Hypothalamus (tissue), 51 donors: ENCODE measurements around the gene HMX1.

Experiments used
- DNase-seq, 51 donors: peaks; one replicate each; lab custom pipeline; 2025; lab: John Stamatoyannopoulos, UW

HMX1 gene

DNA sequence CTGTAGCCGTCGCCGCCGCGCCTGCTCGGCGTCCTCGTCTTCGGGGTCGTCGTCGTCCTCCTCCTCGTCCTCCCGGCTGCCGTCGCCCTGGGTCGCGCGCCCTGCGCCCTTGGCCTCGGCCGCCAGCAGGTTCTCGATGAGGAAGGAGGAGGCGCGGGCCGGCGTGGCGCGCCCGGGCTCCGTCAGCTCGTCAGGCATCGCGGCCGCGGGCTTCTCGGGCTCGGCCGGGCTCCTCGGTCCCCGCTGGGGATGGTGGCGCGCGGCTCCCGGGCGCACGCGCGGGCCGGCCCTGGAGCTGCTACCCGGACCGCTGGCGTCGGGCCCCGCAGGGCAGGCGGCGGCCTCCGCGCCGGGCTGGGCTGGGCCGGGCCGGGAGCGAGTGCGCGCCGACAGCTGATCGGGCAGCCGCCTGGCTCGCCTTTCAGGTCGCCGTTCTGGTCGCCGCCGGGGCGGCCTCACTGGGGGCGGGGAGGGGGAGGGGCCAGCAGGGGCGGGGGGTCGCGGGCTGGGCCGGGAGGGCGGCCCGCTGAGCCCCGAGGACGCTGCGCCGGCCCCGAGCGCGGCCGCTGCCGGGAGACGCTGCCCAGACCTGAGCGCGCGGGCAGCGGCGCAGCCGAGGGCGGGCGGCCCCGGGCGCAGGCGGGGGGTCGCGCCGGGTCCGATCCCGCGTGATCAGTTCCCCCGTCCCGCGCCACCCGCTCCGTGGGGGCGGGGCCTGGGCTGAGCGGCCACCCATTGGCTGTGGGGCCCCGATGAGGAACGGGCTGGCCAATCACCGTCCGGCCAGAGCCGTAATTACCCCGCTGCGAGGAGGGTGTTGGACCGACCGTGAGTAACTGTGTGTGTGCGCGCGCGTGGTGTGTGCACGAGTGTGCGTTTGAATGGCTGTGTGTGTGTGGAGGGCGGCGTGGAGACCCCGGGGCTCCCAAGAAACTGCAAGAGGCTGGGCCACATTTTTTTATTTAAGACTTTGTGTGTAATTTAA lies at the start of gene HMX1:
HMX1 (minus strand) TSS at position 423 of the 985 bp plus-strand sequence; CDS start at position 198, 225 bp downstream.
- peak in 43 of 51 donors; percentile 5 to 80 (median 49) for DNase-seq

DNA sequence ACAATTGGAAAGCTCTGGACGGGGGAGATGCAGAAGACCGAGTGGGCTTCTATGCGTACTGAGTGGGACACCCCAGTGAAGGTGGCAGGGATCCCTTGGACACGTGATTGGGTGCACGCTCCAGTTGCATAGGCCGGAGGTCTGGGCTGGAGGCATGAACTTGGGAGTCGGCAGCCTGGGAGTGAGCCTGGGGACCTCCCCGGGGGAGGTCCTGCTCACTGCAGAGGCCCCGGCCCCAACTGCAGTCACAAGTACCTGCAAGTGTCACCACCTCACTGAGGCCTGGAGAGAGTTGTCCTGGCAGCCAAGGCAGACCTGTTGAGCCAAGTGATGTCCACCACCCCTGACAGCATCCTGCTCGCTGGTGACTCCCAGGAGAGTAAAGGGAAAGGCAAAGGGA lies 49.3 kb upstream of the HMX1 start:
- no peak for DNase-seq

DNA sequence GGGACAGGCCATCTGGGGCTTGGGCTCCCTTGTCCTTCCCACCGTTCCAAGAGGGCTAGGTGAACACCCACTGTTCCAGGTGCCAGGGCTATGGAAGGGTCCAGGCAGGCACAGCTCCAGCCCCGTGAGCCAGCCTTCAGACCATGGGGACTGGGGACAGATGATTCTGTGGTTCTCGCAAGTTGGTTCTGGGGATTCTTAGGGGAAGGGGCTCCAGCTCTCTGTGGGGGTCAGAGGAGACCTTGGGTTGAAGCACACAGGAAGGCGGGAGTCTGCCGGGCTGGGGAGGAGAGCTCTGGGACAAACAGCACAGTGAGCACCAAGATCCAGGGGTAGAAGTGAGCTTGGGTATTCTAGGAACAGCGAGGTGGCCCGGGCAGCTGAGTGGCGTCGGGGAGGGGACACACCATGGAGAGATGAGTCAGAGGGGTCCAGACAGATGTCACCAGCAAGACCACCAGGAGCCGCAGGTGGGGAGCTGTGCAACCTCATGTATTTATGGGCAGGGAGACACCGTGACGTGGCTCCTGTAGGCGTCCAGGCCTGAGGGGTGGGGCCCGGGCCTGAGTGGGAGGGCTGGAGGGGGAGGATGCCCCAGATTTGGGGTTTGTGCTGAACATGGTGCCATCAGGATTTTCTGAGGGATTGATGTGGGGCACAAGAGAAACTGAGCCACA lies 48.8 kb upstream of the HMX1 start:
- DNase-seq = no peak

DNA sequence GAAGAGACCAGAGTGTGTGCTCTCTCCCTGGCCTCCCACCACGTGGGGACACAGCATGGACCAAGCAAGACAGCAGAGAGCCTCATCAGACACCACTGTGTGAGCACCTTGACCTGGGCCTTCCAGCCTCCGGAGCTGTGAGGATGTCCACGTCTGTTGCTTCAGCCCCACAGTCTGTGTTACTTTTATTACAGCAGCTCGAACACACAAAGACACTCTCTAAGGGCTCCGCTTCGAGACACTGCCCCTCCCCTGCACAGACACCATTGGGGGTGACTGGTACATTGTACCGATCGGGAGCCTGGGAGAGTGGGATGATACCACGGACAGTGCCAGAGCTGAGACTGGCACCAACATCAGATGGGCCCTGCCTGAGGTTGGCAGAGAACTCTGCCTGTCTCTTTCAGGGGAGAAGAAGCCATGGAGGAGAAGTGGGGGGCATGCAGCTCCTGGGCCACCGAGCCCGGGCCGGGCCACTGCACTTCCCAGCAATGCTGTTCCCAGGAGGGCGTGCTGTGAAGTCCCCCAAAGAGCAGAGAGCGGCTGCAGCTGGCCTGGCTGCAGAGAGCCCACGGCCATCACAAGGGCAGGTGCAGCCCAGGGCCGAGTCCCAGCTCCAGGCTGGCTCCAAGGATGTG lies 48.1 kb upstream of the HMX1 start:
- DNase-seq = no peak

DNA sequence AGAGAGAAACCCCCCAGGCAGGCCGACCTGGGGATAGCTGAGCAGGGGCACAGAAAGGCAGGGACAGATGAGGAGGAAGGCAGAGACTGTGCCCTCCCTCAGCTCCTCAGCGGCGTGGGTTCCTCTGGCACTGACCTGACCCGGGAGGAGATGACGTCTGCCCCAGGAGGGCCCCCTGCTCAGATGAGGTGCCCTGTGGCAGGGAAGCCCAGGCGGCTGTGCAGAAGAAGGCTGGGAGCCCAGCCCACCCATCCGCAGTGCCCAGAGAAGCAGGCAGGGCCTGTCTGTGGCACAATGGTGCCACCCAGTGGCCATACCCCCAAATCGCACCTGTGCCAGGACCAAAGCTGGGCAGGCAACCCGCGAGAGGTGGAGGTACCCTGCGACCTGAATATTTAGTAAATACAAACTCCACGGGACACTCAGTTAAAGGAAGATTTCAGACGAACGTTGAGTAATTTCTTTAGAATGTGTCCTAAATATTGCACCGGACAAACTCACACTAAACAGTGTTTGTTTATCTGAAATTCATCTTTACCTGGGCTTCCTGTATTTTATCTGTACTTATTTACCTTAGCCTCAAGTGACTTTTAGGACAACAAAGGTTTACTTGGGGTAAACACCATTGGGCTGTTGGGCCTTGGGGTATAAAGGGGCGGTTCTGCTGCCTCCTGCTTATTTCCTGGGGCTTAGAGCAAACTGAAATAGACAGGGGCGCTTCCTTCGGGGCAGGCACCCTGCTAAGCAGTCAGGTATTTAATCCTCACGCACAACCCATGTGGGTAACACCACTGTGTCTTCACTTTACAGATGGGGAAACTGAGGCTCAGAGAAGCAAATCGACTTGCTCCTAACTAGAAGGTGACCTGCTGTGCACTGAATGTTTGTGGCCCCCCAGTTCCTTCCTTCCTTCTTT lies 46.5 kb upstream of the HMX1 start:
- DNase-seq = peak in 44 of 51 donors; percentile 9 to 81 (median 52)

DNA sequence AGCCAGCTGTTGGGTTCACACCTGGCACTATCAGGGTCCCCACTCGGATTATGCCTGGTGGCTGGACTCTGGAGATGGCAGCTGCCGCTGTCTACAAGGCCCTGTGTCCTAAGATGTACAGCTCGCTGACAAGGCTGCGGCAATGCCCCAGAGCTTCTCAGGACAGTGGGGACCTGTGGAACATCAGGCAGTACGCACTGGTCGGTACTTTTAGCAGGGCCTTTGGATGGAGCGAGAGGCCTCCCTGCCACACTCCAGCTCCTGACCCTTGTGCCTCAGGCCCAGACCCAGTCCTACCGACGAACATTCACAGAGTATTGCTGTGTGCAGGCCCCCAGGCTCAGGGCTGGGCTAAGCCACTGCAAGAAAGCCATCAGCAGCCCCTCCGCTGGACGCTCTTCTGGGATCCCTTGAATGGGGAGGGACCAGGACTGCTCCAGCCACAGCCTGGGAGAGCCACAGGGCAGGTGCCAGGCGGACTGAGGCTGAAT lies 45.7 kb upstream of the HMX1 start:
- no peak for DNase-seq

DNA sequence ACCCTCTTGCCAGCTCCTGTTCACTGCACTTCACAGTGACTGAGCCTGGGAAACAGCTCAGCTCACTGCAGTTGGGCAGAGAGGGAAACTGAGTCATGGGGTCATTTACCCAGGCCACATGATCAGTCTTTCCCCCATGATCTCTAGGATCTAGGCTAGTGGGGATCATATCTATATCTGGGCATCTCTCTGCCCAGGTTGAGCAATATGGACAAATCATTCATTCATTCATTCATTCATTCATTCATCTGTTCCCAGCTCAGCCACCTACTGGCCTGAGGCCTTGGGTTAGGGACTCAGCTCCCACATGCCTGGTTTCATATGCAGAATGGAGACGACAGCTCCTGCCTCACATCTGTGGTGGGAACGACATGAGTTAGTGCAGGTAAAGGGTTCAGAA lies 45.3 kb upstream of the HMX1 start:
- DNase-seq = no peak

DNA sequence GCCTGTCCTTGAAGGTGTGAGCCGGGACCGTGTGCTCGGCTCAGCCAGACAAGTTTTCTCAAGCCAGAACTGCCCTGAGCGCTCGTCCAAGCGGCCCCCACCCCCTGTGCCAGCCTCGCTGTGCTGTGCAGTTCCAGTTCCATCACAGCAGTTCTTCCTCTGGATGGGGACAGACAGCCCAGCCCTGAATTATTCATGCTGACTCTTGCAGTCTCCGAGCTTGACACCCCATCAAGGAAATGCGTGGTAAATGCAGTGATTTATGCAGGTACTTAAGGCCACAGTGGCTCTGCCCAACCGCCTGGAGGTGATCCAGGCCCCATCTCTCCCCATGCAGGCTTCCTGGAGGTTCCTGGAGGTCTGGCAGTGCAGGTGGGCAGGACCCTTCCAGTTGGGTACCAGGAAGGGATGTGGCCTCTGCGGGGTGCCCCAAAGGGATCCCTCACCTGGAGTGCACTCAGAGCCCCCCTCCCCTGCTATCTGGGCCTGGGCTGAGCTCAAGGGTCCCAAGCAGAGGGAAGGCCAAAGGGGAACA lies 44.8 kb upstream of the HMX1 start:
- DNase-seq = no peak

DNA sequence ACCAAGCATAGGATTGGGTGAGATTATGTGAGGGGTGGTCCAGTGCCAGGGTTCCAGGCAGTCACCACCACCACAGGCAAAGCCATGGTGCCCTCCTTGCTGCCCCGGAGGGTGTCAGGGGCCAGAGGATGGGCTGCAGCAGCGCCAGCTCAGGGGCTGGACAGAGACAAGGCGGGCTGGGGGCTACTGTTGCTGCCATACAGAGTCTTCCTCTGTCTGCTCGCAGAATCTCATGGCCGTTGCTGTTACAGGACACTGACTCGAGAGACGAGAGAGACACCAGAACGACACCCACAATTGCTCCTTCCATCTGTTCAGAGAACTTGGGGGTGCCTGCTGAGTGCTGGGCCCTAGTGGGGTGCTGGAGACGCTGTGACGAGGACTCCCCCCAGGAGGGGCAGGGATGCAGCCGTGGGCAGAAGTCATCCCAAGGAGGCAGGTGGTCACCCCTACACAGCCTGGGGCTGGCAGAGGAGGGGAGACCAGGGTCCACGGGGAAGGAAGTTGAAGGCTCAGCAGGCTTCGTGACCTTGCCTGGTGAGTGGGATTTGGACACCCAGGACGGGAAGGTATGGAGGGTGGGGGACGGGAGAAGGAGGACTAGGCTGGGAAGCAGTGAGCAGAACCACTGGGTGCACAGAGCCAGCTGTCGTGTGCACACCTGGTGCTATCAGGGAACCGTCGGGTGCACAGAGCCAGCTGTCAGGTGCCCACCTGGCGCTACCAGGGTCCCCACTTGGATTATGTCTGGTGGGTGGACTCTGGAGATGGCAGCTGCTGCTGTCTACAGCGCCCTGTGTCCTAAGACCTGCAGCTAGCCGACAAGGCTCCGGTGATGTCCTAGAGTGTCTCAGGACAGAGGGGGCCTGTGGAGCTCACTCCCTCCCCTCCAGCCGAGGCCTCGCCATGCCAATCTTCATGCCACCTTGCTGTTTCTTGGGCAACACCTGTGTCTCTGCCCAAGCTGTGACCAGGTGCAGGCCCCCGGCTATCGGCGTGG lies 43.9 kb upstream of the HMX1 start:
- no peak for DNase-seq

DNA sequence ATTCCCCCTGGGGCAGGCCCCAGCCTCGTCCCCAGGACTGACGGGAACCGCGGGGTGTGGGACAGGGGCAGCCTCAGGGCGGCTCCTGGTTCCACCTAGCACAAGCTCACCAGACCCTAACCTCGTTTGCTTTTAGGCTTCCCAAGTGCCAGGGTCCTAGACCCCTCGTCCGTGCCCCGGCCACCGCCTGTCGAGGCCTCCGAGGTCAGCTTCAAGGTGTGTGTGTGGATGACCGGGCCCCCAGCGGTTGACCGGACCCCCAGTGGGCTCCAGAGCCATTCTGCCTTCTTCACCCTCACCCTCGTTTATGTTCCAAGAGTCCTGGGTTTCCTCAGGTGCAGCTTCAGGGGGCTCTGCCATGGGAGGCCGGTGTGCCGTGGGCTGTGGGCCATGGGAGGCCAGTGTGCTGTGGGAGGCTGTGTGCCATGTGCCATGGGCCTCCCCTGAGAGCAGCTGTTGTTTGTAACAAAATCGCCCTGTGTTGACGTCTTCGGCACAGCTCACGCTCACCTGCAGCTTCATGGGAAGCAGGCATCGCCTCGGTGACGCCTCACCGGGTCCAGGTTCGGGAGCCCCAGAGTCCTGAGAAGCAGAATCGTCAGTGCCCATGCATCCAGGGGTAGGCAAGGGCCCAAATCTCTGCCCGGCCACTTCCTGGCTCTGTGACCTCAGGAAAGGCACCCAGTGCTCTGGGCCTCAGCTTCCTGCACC lies 43.0 kb upstream of the HMX1 start:
- no peak for DNase-seq

DNA sequence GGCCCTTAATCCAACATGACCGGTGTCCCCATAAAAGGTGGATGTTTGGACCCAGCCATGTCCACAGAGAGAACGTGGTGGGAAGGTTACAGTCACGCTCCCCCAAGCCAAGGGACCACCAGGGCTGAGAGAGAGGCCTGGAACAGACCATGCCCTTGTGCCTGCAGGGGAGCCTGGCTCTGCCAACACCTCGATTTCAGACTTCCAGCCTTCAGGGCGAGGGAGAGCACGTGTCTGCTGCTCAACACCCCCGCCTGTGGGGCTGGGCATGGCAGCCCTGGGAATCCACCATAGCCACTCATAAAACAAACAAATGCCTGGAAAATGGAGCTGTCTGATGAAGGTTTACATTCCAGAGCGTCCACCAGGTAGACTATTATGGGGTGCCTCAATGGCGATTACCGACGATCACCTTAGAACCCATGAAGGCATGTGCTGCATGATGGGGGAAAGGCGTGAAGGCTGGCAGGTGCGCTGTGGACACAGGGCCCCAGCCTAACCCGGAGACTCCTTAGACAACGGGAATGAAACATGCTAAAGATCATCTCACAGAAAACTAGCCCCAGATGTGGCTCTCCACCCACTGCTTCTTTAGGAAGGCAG lies 42.3 kb upstream of the HMX1 start:
- DNase-seq = no peak

DNA sequence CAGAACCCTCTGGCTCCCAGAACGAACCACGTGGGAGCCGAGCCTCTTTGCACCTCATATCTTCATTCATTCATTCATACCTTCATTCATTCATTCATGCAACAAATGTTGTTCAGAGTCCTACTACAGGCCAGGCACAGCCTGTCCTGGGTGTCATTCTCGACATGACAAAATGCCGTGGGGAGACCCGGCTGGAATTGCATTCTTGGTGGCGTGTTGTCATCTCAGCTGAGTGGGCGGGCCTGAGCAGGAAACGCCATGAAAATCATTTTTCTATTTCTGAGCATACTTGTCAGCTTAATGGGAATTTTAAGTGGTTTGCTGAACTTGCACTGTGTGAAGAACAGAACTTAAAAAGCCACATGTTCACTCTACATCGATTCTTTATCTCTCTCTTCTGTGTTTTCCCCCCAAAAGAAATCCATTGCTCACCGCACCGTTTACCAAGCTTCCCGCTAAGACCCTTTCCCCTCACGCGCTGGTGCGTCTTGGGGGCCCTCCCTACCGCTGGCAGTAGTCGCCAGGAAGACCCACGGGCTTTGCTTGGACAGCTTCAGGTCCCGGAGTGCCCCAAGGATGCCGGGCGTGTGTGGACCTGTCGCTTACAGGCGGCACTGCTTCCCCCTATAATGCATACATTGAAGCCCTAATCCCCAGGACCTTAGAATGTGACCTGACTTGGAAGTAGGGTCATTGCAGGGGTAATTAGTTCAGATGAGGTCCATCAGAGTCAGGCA lies 41.6 kb upstream of the HMX1 start:
- no peak for DNase-seq

DNA sequence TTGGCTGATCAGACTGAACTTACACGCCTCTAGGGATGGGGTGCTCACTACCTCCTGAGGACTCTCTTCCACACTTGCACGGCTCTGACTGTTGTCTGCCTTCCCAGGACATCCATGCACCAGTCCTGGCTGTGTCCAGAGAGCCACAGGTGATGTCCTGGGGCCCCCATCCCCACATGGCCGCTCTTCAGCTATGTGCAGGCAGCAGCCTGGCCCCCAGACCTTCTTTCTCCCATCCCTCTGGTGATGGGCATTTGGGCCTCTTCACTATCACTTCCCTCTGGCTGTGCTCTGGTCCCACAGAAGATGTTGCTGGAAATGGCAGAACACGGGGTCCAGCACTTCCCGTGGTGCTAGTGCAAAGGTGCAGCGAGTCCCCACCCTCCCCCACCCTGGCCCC lies 40.9 kb upstream of the HMX1 start:
- no peak for DNase-seq

DNA sequence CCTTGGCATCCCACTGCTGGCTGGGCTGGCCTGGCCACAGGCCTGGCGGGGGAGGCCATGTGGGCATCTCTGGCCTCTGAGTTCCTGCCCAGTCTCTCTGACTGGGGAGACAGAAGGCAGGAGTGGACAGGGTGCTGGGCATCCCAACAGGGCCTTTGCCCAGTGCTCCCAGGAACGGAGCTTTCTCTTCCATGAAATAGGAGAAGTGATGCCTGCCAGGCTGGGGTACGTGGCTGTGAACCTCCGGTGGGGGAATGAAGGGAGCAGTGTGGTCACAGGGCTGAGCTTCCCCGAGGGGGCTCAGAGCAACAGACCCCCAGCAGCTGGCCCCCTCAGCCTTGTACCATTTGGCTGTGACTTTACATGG lies 40.4 kb upstream of the HMX1 start:
- DNase-seq = no peak

DNA sequence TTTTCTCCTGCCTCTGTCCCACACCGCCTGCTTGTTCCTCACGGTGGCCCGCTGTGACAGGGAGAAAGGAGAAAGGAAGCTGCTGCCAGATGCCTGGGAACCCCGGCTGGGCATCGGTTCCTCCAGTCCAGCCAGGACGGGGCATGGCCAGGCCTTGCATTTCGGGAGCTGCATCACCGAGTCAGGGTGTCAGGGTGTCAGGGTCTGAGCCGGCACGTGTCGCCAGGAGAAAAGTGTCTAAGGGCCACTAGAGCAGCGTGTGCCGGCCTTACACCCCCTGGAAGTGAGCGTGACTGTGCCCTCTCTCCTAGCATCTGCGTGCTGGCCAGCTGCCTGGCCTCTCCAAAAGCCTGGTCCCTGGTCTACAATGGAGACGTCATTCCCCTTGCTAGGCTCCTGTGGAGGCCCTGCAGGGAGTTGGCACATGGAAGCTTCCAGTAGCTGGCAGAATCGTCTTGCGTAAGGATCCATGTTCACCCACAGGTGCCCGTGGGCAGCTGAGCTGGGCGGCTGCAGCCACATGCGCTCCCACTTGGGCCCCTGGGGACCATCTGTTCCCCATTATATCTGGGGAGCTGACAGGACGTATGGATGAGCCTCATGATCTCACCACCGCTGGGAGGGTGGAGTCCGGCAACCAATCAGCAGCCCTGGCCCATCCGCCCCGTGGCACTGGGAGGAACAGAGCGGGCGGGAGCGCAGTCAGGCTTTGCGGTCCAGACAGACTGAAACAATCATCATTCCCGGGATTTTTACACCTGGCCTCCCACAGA lies 39.9 kb upstream of the HMX1 start:
- DNase-seq = peak in 7 of 51 donors; percentile 6 to 55 (median 30)

DNA sequence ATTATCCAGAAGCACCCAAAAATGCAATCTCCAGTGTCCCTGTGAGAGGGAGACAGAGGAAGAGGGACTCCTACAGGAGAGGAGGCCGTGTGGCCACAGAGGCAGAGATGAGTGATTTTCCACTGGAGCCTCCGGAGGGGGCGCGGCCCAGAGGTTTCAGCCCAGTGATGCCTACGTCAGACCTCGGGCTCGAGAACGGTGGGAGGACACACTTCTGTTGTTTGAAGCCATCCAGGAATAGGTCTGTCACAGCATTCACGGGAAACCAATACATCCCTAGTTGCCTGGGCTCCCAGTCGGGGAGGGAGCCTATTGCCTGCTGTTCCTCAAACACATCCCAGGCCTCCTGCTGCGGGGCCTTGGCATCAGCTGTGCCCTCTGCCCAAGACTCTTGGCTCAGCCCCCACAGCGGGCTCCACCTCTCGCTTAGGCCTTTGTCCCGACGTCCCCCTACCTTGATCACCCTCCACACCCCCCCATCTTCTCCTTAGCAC lies 39.2 kb upstream of the HMX1 start:
- peak in 9 of 51 donors; percentile 14 to 71 (median 30) for DNase-seq
